Fibroblast of peridontal ligament (primary cell): ENCODE data around the gene PLXND1.
A peak's percentile ranks its signal among the peaks of the same experiment; 100 is the strongest.

Experiments used
- DNase-seq: peaks from one replicate; pipeline ENCODE4 v3.0.0-alpha.2; 2010; ENCODE audit errors: extremely low read depth

Gene PLXND1

GRCh38 chr3:129561619-129562248, 44.7 kb downstream of the PLXND1 start:
- no peak for DNase-seq

GRCh38 chr3:129560911-129561594, 45.4 kb downstream of the PLXND1 start:
- DNase-seq = peak; percentile 88

GRCh38 chr3:129560269-129560787, 46.1 kb downstream of the PLXND1 start:
- peak; percentile 74 for DNase-seq

GRCh38 chr3:129559565-129560079, 46.9 kb downstream of the PLXND1 start:
- no peak for DNase-seq

GRCh38 chr3:129558772-129559564, 47.5 kb downstream of the PLXND1 start:
- peak; percentile 72 for DNase-seq

- DNase-seq = no peak
Measured at GRCh38 chr3:129558081-129558771, 48.2 kb downstream of the PLXND1 start.

GRCh38 chr3:129557548-129557894, 49.0 kb downstream of the PLXND1 start:
- DNase-seq = no peak

- DNase-seq = no peak
Measured at GRCh38 chr3:129556890-129557547, 49.5 kb downstream of the PLXND1 start.

- DNase-seq = no peak
Measured at GRCh38 chr3:129556358-129556695, 50.1 kb downstream of the PLXND1 start.

- no peak for DNase-seq
Measured at GRCh38 chr3:129555616-129556357, 50.7 kb downstream of the PLXND1 start.

GRCh38 chr3:129555153-129555550, 51.3 kb downstream of the PLXND1 start:
- no peak for DNase-seq

- no peak for DNase-seq
Measured at GRCh38 chr3:129554356-129555152, 51.9 kb downstream of the PLXND1 start.

- no peak for DNase-seq
Measured at GRCh38 chr3:129553719-129554118, 52.8 kb downstream of the PLXND1 start.

GRCh38 chr3:129553171-129553570, 53.3 kb downstream of the PLXND1 start:
- no peak for DNase-seq

GRCh38 chr3:129552287-129553050, 54.0 kb downstream of the PLXND1 start:
- no peak for DNase-seq

GRCh38 chr3:129549805-129550204, 56.7 kb downstream of the PLXND1 start:
- no peak for DNase-seq

GRCh38 chr3:129549006-129549800, 57.3 kb downstream of the PLXND1 start:
- DNase-seq = no peak
